H9 (cell line): ENCODE data around the gene TMEM63C. TPM values are rescaled to one million over a fixed set of nuclear protein-coding genes. Genes with fewer than 3 reads are reported as not detected.

Experiments
- DNase-seq: peaks from one replicate; pipeline ENCODE4 v3.0.0-alpha.2; 2017
- H2AFZ ChIP-seq: one replicate; pipeline ENCODE4 v1.6.1; 2013; ENCODE audit warnings: mild to moderate bottlenecking, low read length, control low read depth, moderate library complexity
- H2AK5ac ChIP-seq: 2 replicates; pipeline ENCODE4 v1.6.1; 2013; ENCODE audit warnings: low read length, control low read depth, mixed read lengths; ENCODE audit not compliant: insufficient read length
- H2BK120ac ChIP-seq: one replicate; pipeline ENCODE4 v1.6.1; 2013; ENCODE audit warnings: low read depth, mild to moderate bottlenecking, low read length, control low read depth, inconsistent platforms; ENCODE audit not compliant: poor library complexity, severe bottlenecking
- H2BK12ac ChIP-seq: 2 replicates; pipeline ENCODE4 v1.6.1; 2013; ENCODE audit warnings: low read length, control low read depth, mixed read lengths, low read depth; ENCODE audit not compliant: insufficient read length
- H2BK15ac ChIP-seq: 2 replicates; pipeline ENCODE4 v1.6.1; 2013; ENCODE audit warnings: low read depth, low read length, control low read depth
- H2BK20ac ChIP-seq: one replicate; pipeline ENCODE4 v1.6.1; 2013; ENCODE audit warnings: low read depth, mild to moderate bottlenecking, low read length, control low read depth, inconsistent platforms; ENCODE audit not compliant: poor library complexity, severe bottlenecking
- H2BK5ac ChIP-seq: 2 replicates; pipeline ENCODE4 v1.6.1; 2013; ENCODE audit warnings: low read length, control low read depth, mixed read lengths; ENCODE audit not compliant: insufficient read length
- H3K14ac ChIP-seq: 2 replicates; pipeline ENCODE4 v1.6.1; 2013; ENCODE audit warnings: low read length, control low read depth; ENCODE audit not compliant: insufficient read depth
- H3K18ac ChIP-seq: 2 replicates; pipeline ENCODE4 v1.6.1; 2013; ENCODE audit warnings: low read depth, mild to moderate bottlenecking, mixed read lengths, low read length, control low read depth; ENCODE audit not compliant: insufficient read length
- H3K23ac ChIP-seq: 2 replicates; pipeline ENCODE4 v1.6.1; 2013; ENCODE audit warnings: low read length, control low read depth, mixed read lengths, low read depth; ENCODE audit not compliant: insufficient read length
- H3K23me2 ChIP-seq: 2 replicates; pipeline ENCODE4 v1.6.1; 2013; ENCODE audit warnings: low read depth, mild to moderate bottlenecking, mixed read lengths, low read length, control low read depth; ENCODE audit not compliant: insufficient read length, poor library complexity, severe bottlenecking
- H3K27ac ChIP-seq: 2 replicates; pipeline ENCODE4 v1.5.1; 2013; ENCODE audit warnings: low read length, control low read depth, mixed read lengths, low read depth; ENCODE audit not compliant: insufficient read length
- H3K27me3 ChIP-seq: 2 replicates; pipeline ENCODE4 v1.6.1; 2013; ENCODE audit warnings: low read length, control low read depth, inconsistent platforms; ENCODE audit not compliant: insufficient read depth
- H3K4ac ChIP-seq: 2 replicates; pipeline ENCODE4 v1.6.1; 2013; ENCODE audit warnings: low read depth, mild to moderate bottlenecking, control low read depth, inconsistent platforms, low read length, moderate library complexity
- H3K4me1 ChIP-seq: 2 replicates; pipeline ENCODE4 v1.6.1; 2013; ENCODE audit warnings: low read length, control low read depth, inconsistent platforms; ENCODE audit not compliant: insufficient read depth
- H3K4me2 ChIP-seq: 2 replicates; pipeline ENCODE4 v1.6.1; 2013; ENCODE audit warnings: low read length, control low read depth, mixed read lengths; ENCODE audit not compliant: insufficient read length, insufficient read depth
- H3K56ac ChIP-seq: 2 replicates; pipeline ENCODE4 v1.6.1; 2013; ENCODE audit warnings: low read depth, mild to moderate bottlenecking, mixed read lengths, low read length, control low read depth; ENCODE audit not compliant: insufficient read length
- H3K79me1 ChIP-seq: 2 replicates; pipeline ENCODE4 v1.6.1; 2013; ENCODE audit warnings: low read depth, mild to moderate bottlenecking, moderate library complexity, low read length, control low read depth, inconsistent platforms; ENCODE audit not compliant: insufficient read depth, poor library complexity, severe bottlenecking
- H3K79me2 ChIP-seq: 2 replicates; pipeline ENCODE4 v1.6.1; 2013; ENCODE audit warnings: low read length, control low read depth, inconsistent platforms; ENCODE audit not compliant: insufficient read depth
- H3K9ac ChIP-seq: 2 replicates; pipeline ENCODE4 v1.6.1; 2013; ENCODE audit warnings: low read length, control low read depth, mixed read lengths; ENCODE audit not compliant: insufficient read length; ENCODE audit errors: extremely low read depth
- H3K9me3 ChIP-seq: one replicate; pipeline ENCODE4 v1.6.1; 2013; ENCODE audit warnings: low read depth, low read length, inconsistent platforms; ENCODE audit not compliant: control insufficient read depth
- H3T11ph ChIP-seq: one replicate; pipeline ENCODE4 v1.6.1; 2013; ENCODE audit warnings: mild to moderate bottlenecking, low read length, control low read depth, inconsistent platforms
- H4K20me1 ChIP-seq: one replicate; pipeline ENCODE4 v1.6.1; 2013; ENCODE audit not compliant: control insufficient read depth, insufficient read length, insufficient read depth
- H4K5ac ChIP-seq: 2 replicates; pipeline ENCODE4 v1.6.1; 2013; ENCODE audit warnings: low read depth, mild to moderate bottlenecking, mixed read lengths, low read length, control low read depth; ENCODE audit not compliant: insufficient read length
- H4K8ac ChIP-seq: replicated peaks from 2 replicates; pipeline ENCODE4 v1.6.1; 2013; ENCODE audit warnings: low read length, control low read depth, mixed read lengths, low read depth; ENCODE audit not compliant: insufficient read length
- H4K91ac ChIP-seq: 2 replicates; pipeline ENCODE4 v1.6.1; 2013; ENCODE audit warnings: low read depth, mild to moderate bottlenecking, moderate library complexity, mixed read lengths, low read length, control low read depth; ENCODE audit not compliant: insufficient read length
- H3K27ac Mint-ChIP-seq, 3 experiments: 2 replicates in 2 of 3; 3 replicates in 1 of 3; pipeline ENCODE4 v1.8.0; 2020 to 2021; ENCODE audit warnings: mixed read lengths in 3 of 3, mild to moderate bottlenecking in 1 of 3, moderate library complexity in 1 of 3
- H3K27me3 Mint-ChIP-seq: 2 replicates; pipeline ENCODE4 v1.8.0; 2021; ENCODE audit warnings: low read depth, mild to moderate bottlenecking, moderate library complexity, mixed read lengths
- H3K36me3 Mint-ChIP-seq, 3 experiments: 2 replicates in 2 of 3; 3 replicates in 1 of 3; pipeline ENCODE4 v1.8.0; 2020 to 2021; ENCODE audit warnings: low read depth in 3 of 3, mixed read lengths in 3 of 3; ENCODE audit not compliant: insufficient read depth in 1 of 3
- H3K4me1 Mint-ChIP-seq, 2 experiments: 2 replicates each; pipeline ENCODE4 v1.8.0; 2020; ENCODE audit warnings: mixed read lengths in 2 of 2
- H3K4me3 Mint-ChIP-seq, 2 experiments: 2 replicates in 1 of 2; 3 replicates in 1 of 2; pipeline ENCODE4 v1.8.0; 2020 to 2021; ENCODE audit warnings: mild to moderate bottlenecking in 2 of 2, mixed read lengths in 2 of 2, moderate library complexity in 1 of 2
- H3K9me3 Mint-ChIP-seq, 2 experiments: 2 replicates in 1 of 2; 3 replicates in 1 of 2; pipeline ENCODE4 v1.8.0; 2020; ENCODE audit warnings: mild to moderate bottlenecking in 2 of 2, mixed read lengths in 2 of 2, moderate library complexity in 1 of 2
- CTCF ChIP-seq: fragments of 200-600 bp; sonication (generic); conservative IDR thresholded peaks from 3 replicates; pipeline ENCODE4 v1.8.0; 2021; ENCODE audit warnings: antibody characterized with exemption, mild to moderate bottlenecking
- WGBS: extraction: QIAGEN DNeasy Blood & Tissue Kit; methylation state at CpG from one replicate; pipeline ENCODE4 v1.1.7; 2013; ENCODE audit warnings: missing lambda C conversion rate, low lambda C conversion rate, mixed read lengths; ENCODE audit not compliant: insufficient read length; ENCODE audit errors: extremely low coverage; 5-methylcytosine and 5-hydroxymethylcytosine counted together
- total RNA-seq: library from RNA; stranded (reverse); gene quantifications from 2 replicates; pipeline ENCODE4 v1.2.1, GENCODE V29; 2021

The TMEM63C gene
- total RNA-seq, 1 experiment from 2014 or later = 2.2 TPM

DNA sequence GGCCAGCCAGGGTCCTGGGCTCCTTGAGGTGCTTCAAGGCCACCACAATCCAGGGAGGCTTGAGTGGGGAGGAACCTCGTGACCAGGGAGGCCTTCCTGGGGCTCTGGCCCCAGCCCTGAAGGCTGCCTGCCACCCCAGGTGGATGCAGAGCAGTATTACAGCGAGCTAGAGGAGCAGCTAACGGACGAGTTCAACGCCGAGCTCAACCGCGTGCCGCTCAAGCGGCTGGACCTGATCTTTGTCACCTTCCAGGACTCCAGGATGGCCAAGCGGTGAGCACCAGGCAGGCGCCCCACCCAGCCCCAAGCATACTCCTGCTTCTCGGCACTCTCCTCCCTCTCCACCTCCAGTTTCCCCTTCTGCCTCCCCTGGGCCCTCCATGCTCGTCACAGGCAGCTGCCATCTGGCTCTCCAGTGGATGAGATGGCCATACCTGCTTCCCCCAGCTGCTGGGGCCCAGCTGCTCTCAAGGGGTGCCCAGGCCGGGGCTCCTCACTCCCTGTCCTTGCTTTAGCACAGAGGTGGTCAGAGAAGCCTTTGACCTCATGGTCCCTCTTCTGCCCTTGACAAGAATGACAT is 58.8 kb downstream of the TMEM63C start:
- no peak overlapping the region for H2BK5ac ChIP-seq
- H3K36me3 Mint-ChIP-seq = no peaks in the 10 kb centered on the region; a peak in 1 of 7 replicates
- no peak overlapping the region; the same call in 1 of the 2 replicates for H3K14ac ChIP-seq
- H2BK120ac ChIP-seq = no peak overlapping the region
- no peak overlapping the region for H2BK12ac ChIP-seq
- H4K8ac ChIP-seq = no peak overlapping the region
- no peak overlapping the region for H2BK15ac ChIP-seq
- no CpG with 5 or more reads among the region's 15 CpGs for WGBS
- no peak overlapping the region for H3K9ac ChIP-seq
- H3K4me2 ChIP-seq = no peak overlapping the region
- H3K27me3 Mint-ChIP-seq = no peaks in the 10 kb centered on the region; the same call in none of the 2 replicates
- H3K56ac ChIP-seq = no peak overlapping the region
- H2AFZ ChIP-seq = no peak overlapping the region
- peaks cover 2 to 5% of the 10 kb centered on the region in 2 experiments; a peak in 2 of 4 replicates for H3K4me1 Mint-ChIP-seq
- H2BK20ac ChIP-seq = no peak overlapping the region
- no peak overlapping the region for H3K4me3 Mint-ChIP-seq
- H3K4ac ChIP-seq = no peak overlapping the region
- no peak overlapping the region for H4K5ac ChIP-seq
- H3K18ac ChIP-seq = no peak overlapping the region
- H2AK5ac ChIP-seq = no peak overlapping the region
- H4K91ac ChIP-seq = no peak overlapping the region
- no peak for DNase-seq
- H3K27ac Mint-ChIP-seq = no peak overlapping the region
- no peaks in the 10 kb centered on the region for H3K9me3 Mint-ChIP-seq
- H3K79me2 ChIP-seq = no peaks in the 10 kb centered on the region
- H3K23ac ChIP-seq = no peak overlapping the region
- H3K27me3 ChIP-seq = no peaks in the 10 kb centered on the region
- peaks cover 2% of the 10 kb centered on the region for H4K20me1 ChIP-seq
- no peaks in the 10 kb centered on the region for H3K4me1 ChIP-seq
- TF ChIP-seq CTCF = no peak
- H3K79me1 ChIP-seq = no peaks in the 10 kb centered on the region
- no peaks in the 10 kb centered on the region for H3K23me2 ChIP-seq
- H3K27ac ChIP-seq = no peak overlapping the region
- no peak overlapping the region for H3T11ph ChIP-seq
- no peaks in the 10 kb centered on the region for H3K9me3 ChIP-seq
